Trophoblast cell (in vitro differentiated cells and primary cell): ENCODE data around the gene ZNF687.

Experiments used
- DNase-seq, 2 donors: peaks; one replicate each; pipeline ENCODE4 v3.0.0-alpha.2; 2016
- H2AFZ ChIP-seq: 2 replicates; pipeline ENCODE4 v1.6.1; 2013; ENCODE audit warnings: low read length, moderate library complexity, mild to moderate bottlenecking; ENCODE audit not compliant: insufficient read depth, poor library complexity
- H2AK5ac ChIP-seq: 2 replicates; pipeline ENCODE4 v1.6.1; 2013; ENCODE audit warnings: mild to moderate bottlenecking, low read length
- H2BK120ac ChIP-seq: 2 replicates; pipeline ENCODE4 v1.6.1; 2013; ENCODE audit warnings: low read length, mild to moderate bottlenecking, moderate library complexity; ENCODE audit not compliant: insufficient read depth, poor library complexity
- H2BK12ac ChIP-seq: 2 replicates; pipeline ENCODE4 v1.6.1; 2013; ENCODE audit warnings: mild to moderate bottlenecking, low read length, moderate library complexity
- H2BK5ac ChIP-seq: 2 replicates; pipeline ENCODE4 v1.6.1; 2013; ENCODE audit warnings: low read length, low read depth, moderate library complexity, mild to moderate bottlenecking; ENCODE audit not compliant: poor library complexity
- H3K14ac ChIP-seq: 2 replicates; pipeline ENCODE4 v1.6.1; 2013; ENCODE audit warnings: mild to moderate bottlenecking, low read length
- H3K18ac ChIP-seq: 2 replicates; pipeline ENCODE4 v1.6.1; 2013; ENCODE audit warnings: mild to moderate bottlenecking, low read length
- H3K23ac ChIP-seq: 2 replicates; pipeline ENCODE4 v1.6.1; 2013; ENCODE audit warnings: low read length
- H3K27ac ChIP-seq: 2 replicates; pipeline ENCODE4 v1.5.1; 2013; ENCODE audit warnings: low read depth, mild to moderate bottlenecking, inconsistent platforms, low read length, moderate library complexity
- H3K27me3 ChIP-seq: 2 replicates; pipeline ENCODE4 v1.6.1; 2013; ENCODE audit warnings: inconsistent platforms, mild to moderate bottlenecking, low read length, moderate library complexity; ENCODE audit not compliant: insufficient read depth
- H3K36me3 ChIP-seq, 2 experiments: 1 replicate in 1 of 2; 2 replicates in 1 of 2; pipeline ENCODE4 v1.6.1; 2013; ENCODE audit warnings: low read length in 2 of 2, mild to moderate bottlenecking in 2 of 2, moderate library complexity in 1 of 2; ENCODE audit not compliant: insufficient read depth in 2 of 2, control insufficient read depth in 1 of 2
- H3K4ac ChIP-seq: 2 replicates; pipeline ENCODE4 v1.6.1; 2013; ENCODE audit warnings: low read depth, mild to moderate bottlenecking, low read length, moderate library complexity
- H3K4me1 ChIP-seq, 2 experiments: 1 replicate in 1 of 2; 2 replicates in 1 of 2; pipeline ENCODE4 v1.6.1; 2013; ENCODE audit warnings: low read length in 2 of 2, mild to moderate bottlenecking in 2 of 2, moderate library complexity in 1 of 2; ENCODE audit not compliant: insufficient read depth in 2 of 2, control insufficient read depth in 1 of 2
- H3K4me2 ChIP-seq: 2 replicates; pipeline ENCODE4 v1.6.1; 2013; ENCODE audit warnings: inconsistent platforms, mild to moderate bottlenecking, low read length, moderate library complexity
- H3K4me3 ChIP-seq: 2 replicates; pipeline ENCODE4 v1.5.1; 2013; ENCODE audit warnings: mild to moderate bottlenecking, low read depth, low read length, inconsistent platforms
- H3K79me1 ChIP-seq: one replicate; pipeline ENCODE4 v1.6.1; 2013; ENCODE audit warnings: low read length
- H3K79me2 ChIP-seq: 2 replicates; pipeline ENCODE4 v1.6.1; 2013; ENCODE audit warnings: low read length, mild to moderate bottlenecking; ENCODE audit not compliant: control insufficient read depth, insufficient read depth, poor library complexity
- H3K9ac ChIP-seq: 2 replicates; pipeline ENCODE4 v1.6.1; 2013; ENCODE audit warnings: mild to moderate bottlenecking, low read length
- H3K9me3 ChIP-seq: 2 replicates; pipeline ENCODE4 v1.6.1; 2013; ENCODE audit warnings: low read depth, mild to moderate bottlenecking, control low read depth, inconsistent platforms, low read length; ENCODE audit not compliant: insufficient read depth
- H4K12ac ChIP-seq: 2 replicates; pipeline ENCODE4 v1.6.1; 2013; ENCODE audit warnings: low read depth, mild to moderate bottlenecking, low read length, moderate library complexity
- H4K8ac ChIP-seq: 2 replicates; pipeline ENCODE4 v1.6.1; 2013; ENCODE audit warnings: low read depth, mild to moderate bottlenecking, low read length, moderate library complexity
- H4K91ac ChIP-seq: one replicate; pipeline ENCODE4 v1.6.1; 2013; ENCODE audit warnings: low read depth, mild to moderate bottlenecking, low read length, moderate library complexity
- WGBS: extraction: QIAGEN DNeasy Blood & Tissue Kit; methylation state at CpG from one replicate; pipeline ENCODE4 v1.1.7; 2013; ENCODE audit warnings: missing lambda C conversion rate; ENCODE audit not compliant: insufficient read length, insufficient coverage; ENCODE audit errors: extremely low coverage; 5-methylcytosine and 5-hydroxymethylcytosine counted together

Gene ZNF687

GRCh38 chr1:151238467-151238739 lies 43.7 kb upstream of the ZNF687 start:
- Histone ChIP-seq H3K36me3 (peaks cover 53 to 90% of the 10 kb centered on the region in 2 experiments), H3K4me3 (no peak overlapping the region), H3K4ac (no peak overlapping the region), H3K9ac (no peak overlapping the region), H4K8ac (no peak overlapping the region), H3K79me1 (no peaks in the 10 kb centered on the region), H3K23ac (no peak overlapping the region), H2AFZ (no peak overlapping the region), H2AK5ac (no peak overlapping the region), H3K14ac (no peak overlapping the region), H3K9me3 (no peaks in the 10 kb centered on the region), H3K4me2 (no peak overlapping the region), H3K27ac (no peak overlapping the region), H2BK12ac (no peak overlapping the region), H3K18ac (no peak overlapping the region), H2BK120ac (no peak overlapping the region), H3K27me3 (no peaks in the 10 kb centered on the region), H4K12ac (no peak overlapping the region), H2BK5ac (no peak overlapping the region), H3K4me1 (no peaks in the 10 kb centered on the region), H3K79me2 (no peaks in the 10 kb centered on the region), H4K91ac (no peak overlapping the region)
- WGBS = no CpG with 5 or more reads among the region's 1 CpG
- DNase-seq = no peak

GRCh38 chr1:151242442-151242841 lies 39.7 kb upstream of the ZNF687 start:
- Histone ChIP-seq H3K4me1 (no peaks in the 10 kb centered on the region), H3K4ac (no peak overlapping the region), H4K91ac (no peak overlapping the region), H3K4me3 (no peak overlapping the region), H4K8ac (no peak overlapping the region), H2BK5ac (no peak overlapping the region), H3K79me2 (no peaks in the 10 kb centered on the region), H2AFZ (no peak overlapping the region), H2BK12ac (no peak overlapping the region), H3K27ac (no peak overlapping the region), H3K23ac (no peak overlapping the region), H3K14ac (no peak overlapping the region), H2AK5ac (no peak overlapping the region), H3K18ac (no peak overlapping the region), H4K12ac (no peak overlapping the region), H3K4me2 (no peak overlapping the region), H3K79me1 (no peaks in the 10 kb centered on the region), H3K36me3 (peaks cover 46 to 82% of the 10 kb centered on the region in 2 experiments), H3K9me3 (no peaks in the 10 kb centered on the region), H3K9ac (no peak overlapping the region), H2BK120ac (no peak overlapping the region), H3K27me3 (no peaks in the 10 kb centered on the region)
- no peak for DNase-seq
- no CpG with 5 or more reads among the region's 2 CpGs for WGBS

GRCh38 chr1:151243683-151244216 lies 38.3 kb upstream of the ZNF687 start:
- Histone ChIP-seq H3K4me2 (no peak overlapping the region), H4K91ac (no peak overlapping the region), H3K4ac (no peak overlapping the region), H2BK12ac (no peak overlapping the region), H2BK120ac (no peak overlapping the region), H3K4me3 (no peak overlapping the region), H3K23ac (no peak overlapping the region), H3K27ac (no peak overlapping the region), H3K4me1 (no peaks in the 10 kb centered on the region), H4K12ac (no peak overlapping the region), H3K9ac (no peak overlapping the region), H3K18ac (no peak overlapping the region), H3K79me2 (no peaks in the 10 kb centered on the region), H2AK5ac (no peak overlapping the region), H3K36me3 (peaks cover 49 to 84% of the 10 kb centered on the region in 2 experiments), H3K27me3 (no peaks in the 10 kb centered on the region), H4K8ac (no peak overlapping the region), H3K79me1 (no peaks in the 10 kb centered on the region), H2BK5ac (no peak overlapping the region), H3K14ac (no peak overlapping the region), H3K9me3 (no peaks in the 10 kb centered on the region), H2AFZ (no peak overlapping the region)
- no CpG with 5 or more reads among the region's 5 CpGs for WGBS
- no peak for DNase-seq

GRCh38 chr1:151246786-151247185 lies 35.3 kb upstream of the ZNF687 start:
- Histone ChIP-seq H3K4me3 (no peak overlapping the region), H3K36me3 (peaks cover 33 to 65% of the 10 kb centered on the region in 2 experiments), H3K27ac (no peak overlapping the region), H2BK120ac (no peak overlapping the region), H3K9ac (no peak overlapping the region), H3K14ac (no peak overlapping the region), H4K12ac (no peak overlapping the region), H3K4me1 (no peaks in the 10 kb centered on the region), H3K23ac (no peak overlapping the region), H3K79me2 (no peaks in the 10 kb centered on the region), H4K8ac (no peak overlapping the region), H3K27me3 (no peaks in the 10 kb centered on the region), H2AFZ (no peak overlapping the region), H3K4ac (no peak overlapping the region), H2AK5ac (no peak overlapping the region), H2BK5ac (no peak overlapping the region), H2BK12ac (no peak overlapping the region), H3K4me2 (no peak overlapping the region), H4K91ac (no peak overlapping the region), H3K18ac (no peak overlapping the region), H3K79me1 (no peaks in the 10 kb centered on the region), H3K9me3 (no peaks in the 10 kb centered on the region)
- no peak for DNase-seq
- WGBS = no CpG with 5 or more reads among the region's 2 CpGs
